ENCODE measurements around the gene CYRIA. TPM values are rescaled to one million over a fixed set of nuclear protein-coding genes. Genes with fewer than 3 reads are reported as not detected.

CYRIA gene
- polyA plus RNA-seq (ENCODE audit: insufficient read length), result 4.3 TPM

DNA sequence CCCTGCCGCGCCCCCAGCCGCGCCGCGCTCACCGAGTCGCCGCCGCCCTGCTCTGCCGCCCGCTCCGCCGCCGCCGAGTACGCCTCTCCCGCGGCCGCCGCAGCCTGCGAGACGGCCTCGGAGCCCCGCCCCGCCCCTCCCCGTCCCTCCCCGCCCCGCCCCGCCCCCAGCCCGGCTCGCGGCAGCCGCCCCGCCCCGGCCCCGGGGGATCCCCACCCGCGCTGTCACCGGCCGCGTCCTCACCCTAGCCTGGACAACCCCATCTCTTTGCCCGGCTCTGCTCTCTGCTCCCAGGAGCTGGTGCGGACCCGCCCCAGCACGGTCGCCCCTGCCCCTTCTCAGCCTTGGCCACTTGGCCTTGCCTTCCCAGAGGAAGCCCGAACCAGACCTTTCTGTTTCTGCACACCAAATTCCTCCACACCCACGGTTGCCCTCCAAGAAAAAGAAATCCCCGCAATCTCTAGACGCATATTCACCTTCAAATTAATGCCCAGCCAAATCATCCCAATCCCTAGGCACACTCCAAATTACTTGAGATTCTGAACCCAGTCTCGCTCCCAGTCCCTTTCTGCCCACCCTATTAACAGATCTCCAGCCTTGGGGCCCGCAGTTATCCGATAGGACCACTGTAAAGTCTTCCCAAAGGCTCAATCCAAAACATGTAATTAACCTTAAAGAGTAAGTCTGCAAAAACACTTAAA lies at the start of gene CYRIA:
Gene CYRIA, minus strand, starts transcription at position 87 of the 701 bp plus-strand sequence. CDS start 77,715 bp downstream, outside the sequence.
- DNase-seq, result no peak

DNA sequence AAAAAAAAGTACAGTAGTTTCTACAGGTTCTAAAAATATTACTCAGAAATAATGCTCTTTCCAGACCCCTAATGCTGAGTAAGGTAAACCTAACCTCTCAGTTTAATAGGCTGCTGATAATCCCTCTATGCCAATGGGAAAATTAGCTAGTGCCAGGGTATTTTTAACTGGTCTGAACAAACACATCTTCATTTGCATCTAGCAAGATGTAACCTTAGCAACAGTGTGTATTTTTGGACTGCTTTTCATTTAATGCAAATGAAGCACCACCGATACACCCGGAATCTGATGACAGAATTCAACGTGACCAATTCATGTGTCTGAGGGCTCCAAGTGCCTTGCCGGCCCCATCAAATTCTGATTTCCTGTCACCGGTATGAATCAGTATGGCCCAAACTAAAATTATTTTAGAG lies 47.4 kb upstream of the CYRIA start:
- no peak for DNase-seq

DNA sequence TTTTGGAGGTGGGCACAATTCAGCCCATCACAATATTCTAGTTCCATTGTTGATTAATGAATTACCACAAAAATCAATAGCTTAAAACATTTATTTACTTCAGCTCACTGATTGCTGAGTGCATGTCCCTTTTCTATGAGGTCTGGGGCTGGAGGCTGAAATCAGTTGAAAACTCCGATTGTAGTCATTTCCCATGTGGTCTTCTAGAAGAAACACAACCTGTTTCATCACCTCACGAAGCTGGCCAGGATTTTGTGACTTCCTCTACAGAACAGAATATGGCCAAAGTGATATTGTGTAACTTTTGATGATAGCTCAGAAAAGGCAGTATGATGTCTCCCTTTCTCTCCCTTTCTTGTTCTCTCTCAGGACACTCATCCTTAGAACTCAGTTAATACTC lies 44.1 kb upstream of the CYRIA start:
- no peak for DNase-seq

DNA sequence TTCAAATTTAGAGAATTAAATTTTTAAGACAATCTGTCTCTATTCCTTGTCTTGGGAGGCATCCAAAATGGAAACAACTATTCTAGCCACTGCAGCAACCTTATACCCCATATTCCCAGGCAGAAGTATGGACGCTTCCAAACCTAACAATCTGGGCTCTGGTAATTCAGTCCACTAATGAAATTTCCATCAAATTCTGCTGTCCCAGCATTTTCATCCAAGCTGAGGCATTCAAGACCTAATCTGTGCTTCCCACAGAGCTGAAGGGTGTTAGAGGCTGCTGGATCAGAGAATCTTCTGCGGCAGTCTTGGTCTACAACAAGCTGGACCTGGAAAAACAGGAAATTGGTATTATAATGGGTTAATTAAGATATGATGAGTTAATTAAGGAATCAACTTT lies 42.5 kb upstream of the CYRIA start:
- no peak for DNase-seq

DNA sequence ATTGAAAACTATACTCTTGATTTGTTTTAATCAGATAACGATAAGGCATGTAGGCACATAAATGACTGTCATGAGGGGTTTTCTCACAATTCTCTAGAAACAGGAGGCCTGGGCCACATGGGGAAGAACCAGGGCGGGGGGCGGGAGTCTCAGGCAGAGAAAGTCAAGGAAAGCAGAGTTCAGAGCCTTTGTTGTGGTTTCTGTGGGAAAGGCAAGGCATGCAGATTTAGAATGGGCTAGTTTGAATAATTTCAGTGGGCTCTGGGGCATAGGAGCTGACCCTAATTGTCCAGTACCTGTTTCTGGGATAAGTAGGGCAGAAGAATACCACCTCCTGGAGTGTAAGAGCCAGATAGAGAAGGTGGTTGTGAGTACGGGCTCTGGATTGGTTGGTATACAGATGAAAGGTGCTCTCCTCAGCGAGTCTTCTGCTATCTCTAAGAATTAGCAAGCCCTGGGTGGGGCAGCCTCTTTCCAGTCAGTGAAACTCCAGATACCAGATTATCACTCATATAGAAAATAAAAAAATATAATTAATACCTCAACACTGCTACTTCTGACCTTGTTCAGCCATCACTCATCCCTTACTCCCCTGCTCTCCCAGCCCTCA lies 41.5 kb upstream of the CYRIA start:
- DNase-seq, result no peak

DNA sequence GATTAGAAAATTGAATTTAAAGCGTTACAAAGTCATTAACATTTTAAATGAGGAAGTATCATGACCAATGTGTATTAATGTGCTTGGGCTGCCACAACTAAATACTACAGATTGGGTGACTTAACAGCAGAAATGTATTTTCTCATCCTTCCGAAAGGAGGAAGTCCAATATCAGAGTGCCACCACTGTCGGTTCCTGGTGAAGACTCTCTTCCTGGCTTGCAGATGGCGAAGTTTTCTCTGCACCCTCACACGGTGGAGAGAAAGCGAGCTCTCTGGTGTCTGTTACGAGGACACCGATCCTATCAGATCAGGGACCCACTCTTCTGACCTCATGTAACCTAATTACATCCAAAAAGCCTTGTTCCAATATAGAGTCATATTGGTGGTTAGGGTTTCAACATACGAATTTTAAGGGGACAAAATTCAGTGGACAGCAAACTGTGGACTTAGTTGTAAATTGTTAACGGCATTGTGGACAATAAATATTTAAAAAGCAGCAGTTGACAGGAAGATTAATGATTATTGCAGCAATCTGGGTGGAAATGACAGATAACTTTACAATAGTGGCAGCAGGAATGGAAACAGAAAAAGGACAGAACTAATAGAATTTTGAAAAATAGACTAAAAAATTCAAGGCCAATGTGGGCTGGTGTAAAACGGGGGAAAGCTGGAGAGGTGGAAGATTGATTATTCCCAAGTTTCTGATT lies 35.1 kb upstream of the CYRIA start:
- DNase-seq, result no peak

DNA sequence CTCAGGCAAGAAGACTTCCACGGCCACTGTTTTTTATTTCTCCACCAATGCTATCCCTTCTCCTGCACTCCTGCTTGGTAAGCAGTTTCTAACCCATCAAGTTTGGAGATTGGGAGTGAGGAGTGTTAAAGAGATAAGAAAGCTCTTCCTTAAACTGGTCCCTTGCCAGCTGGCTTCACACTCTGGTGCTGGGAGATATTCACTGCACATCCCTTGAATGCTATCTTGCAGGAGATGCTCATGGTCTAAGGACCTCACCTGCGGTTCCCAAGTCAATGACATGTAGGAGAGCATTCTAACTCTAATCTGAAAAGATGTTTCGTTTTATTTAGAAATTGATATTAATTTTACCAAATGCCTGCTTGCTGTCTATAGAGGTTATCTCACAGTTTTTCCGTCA lies 28.2 kb upstream of the CYRIA start:
- no peak for DNase-seq

DNA sequence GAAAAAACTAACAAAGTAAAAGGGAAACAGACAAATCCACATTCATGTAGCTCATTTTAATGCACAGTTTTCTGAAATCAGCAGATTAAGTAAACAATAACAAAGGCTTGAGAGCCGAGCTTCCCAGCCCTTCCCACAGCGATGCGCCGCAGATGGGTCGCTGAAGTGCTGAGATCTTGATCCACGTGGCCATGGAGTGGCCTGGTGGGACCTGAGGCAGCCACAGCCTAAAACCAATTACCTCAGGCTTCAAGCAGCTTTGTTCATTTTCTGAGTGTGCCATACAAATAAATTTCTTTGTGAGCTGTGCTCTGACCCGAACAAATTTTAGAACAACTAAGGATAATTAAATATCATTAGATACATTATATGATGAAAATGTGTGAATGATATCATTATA lies 25.6 kb upstream of the CYRIA start:
- DNase-seq, result no peak

DNA sequence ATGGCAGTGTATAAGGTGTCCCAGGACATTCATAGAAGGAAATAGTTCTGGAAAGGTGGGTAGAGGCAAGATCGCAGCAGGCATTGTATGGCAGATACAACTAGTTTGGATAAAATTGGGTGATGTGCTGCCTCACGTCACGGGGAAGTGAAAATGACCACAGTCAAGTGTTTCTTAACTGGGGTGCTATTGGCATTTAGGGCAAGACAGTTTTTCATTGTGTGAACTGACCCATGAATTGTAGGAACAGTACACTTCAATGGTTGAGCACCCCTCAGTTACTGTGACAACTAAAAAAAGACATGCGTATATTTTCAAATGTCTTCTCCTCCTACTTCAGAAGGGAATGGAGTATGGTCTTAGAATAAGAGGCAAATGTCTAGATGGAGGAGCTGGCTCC lies 22.3 kb upstream of the CYRIA start:
- DNase-seq, result no peak

DNA sequence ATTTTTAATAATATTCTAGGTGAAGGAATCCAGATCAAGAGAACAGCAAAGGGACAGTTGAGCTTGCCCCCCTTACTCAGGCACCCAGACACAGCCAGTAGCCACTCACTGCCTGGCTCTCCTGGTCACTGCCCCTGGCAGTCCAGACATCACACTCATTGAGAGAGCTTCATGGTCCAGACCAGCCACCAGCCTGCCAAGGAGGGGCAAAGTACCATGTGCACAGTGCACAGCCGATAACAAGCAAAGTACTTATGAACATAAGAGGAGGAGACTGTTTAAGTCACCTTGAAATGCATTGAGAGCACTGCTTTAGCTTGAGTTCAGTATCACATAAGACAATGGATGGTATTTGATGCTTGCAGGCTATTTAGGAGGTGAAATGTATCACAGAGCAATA lies 21.6 kb upstream of the CYRIA start:
- no peak for DNase-seq

DNA sequence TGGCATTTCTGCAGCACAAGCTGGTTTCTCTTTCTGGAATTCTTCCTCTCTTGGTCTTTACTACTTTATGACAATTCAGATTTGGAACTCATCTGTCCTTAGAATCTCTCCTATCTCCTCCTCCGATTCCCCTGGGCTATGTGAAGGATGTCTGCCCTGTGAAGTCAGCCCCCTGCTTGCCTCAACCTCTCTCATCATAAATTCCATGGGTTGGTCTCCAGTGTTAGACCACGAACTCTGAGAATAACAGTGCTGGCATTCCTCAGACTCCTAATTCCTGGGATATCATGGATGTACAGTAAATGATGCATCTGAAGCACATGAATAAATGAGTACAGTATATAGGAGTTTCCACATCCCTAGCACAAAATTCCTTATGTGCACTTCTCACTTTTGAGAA lies 21.0 kb upstream of the CYRIA start:
- no peak for DNase-seq

DNA sequence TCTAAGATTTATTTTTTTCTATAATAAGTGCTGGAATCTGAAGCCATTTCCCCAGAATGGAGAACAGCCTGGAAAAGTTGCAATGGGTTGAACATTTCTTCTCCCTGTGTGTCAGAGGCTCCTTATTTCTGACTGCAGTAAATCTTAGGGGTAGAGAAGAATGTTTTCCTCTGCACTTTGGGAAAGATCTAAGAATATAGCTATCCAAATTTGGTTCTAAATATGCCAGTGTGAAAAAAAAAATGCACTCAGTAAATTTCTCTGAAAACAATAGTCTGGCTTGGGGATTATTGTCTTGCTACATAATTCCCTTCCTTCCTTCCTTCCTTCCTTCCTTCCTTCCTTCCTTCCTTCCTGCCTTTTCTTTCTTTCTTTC lies 19.7 kb upstream of the CYRIA start:
- no peak for DNase-seq

DNA sequence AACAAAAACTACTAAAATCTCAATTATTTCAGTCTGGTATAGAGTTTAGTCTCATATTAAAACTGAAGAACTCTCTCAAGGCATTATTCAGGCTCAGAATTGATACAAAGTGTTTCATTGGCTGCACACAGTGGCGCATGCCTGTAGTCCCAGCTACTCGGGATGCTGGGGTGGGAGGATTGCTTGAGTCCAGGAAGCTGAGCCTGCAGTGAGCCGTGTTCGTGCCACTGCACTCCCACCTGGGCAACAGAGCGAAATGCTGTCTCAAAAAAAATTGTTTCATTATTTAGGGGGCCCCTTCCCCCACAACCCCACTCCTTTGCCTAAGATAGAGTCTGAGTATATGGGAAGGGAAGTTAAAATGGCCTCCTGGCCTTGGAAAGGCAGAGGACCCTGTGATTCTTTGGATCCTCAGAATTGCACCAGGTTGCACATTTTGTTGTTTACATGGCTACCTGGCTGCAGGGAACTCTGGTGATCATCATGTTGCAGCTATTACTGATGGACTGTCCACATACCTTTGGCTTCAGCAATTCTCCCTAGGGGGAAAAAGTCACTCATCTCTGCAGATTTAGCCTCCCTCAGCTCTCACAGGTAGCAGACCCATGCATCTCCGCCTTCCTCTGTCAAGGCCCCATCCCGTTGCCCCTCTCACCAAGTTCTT lies 19.2 kb upstream of the CYRIA start:
- no peak for DNase-seq

DNA sequence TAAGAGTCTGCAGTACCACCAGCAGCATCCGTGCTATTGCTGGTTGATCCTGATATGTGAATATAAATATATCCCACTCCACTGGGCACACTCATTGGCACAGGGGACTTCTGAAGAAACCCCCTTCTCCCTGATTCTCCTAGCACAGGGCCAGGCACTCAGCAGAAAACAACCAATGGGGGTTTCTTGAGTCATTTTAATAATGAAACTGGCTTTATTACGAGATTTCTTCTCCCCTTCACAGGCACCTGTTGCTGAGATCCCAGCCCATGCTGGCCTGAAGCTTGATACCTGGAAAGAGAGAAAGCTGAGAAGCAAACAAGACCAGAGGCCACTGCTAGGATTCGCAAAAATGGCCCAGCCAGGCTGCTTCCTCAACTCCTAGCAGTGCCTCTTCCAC lies 17.9 kb upstream of the CYRIA start:
- DNase-seq, result no peak

DNA sequence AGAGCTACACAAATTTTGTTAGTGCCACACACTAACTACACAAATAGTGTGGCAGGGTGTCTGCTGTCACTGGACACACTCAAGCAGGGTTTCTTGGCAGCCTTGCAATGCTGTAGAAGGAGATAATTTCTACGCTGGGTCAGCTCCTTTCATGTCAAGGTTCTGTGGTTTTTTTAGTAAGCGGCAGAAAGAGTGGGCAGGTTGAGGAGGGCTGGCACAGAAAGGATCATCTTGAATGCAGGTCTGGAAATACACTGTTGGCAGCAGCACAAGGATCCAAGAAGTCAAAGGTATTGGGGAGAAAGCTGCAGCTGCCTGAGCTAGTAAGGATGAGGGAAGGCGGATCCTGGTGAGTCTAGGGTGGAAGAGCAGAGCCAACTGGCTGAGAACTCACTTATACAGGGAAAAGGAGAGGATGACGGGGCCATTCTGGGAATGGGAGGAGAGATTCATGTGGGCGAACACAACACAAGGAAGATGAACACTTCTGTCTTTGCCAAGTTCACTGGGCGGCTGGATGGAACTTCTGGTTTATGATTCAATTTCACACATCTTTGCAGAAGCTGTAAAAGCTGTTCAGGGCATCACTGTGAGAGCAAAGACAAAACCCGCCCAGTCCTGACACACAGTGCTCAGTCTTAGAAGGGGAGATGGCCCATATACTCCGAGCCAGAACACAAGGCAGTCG lies 16.9 kb upstream of the CYRIA start:
- DNase-seq, result peak; percentile 72

DNA sequence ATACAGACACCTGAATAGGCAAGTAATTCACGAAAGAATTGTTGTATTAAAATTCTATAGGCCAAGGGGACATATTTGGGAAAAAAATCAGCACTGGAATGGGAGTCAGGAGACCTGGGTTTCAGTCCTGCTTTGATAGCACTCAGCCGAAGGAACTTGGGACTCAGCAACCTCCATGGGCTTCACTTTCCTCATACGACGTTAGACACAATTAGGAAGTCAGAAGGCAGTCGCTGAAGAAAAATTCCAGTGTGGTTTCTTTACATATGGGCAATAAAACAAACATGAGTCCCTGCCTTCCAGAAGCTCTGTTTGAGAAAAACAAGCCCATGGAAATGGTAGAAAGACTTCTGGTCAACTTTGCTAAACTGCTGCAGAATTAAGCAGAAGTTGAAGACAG lies 15.1 kb upstream of the CYRIA start:
- DNase-seq, result no peak

DNA sequence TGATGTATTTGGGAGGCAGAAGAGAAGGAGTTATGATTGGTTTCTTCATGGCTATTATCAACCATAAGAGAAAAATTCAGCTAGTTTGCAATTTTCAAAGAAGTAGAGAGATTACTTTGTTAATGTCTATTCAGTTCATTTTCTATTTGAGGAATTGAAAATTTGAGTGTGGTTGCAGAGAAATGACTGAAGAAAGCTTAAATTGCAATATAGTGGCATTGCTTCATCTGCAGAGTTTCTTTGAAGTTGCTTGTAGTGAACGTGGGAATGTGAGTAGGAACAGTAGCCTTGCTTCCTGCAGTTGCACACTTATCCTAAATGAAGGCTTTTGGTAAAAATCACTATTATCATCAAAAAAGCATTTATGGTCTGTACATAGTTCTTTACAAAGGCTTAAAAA lies 14.7 kb upstream of the CYRIA start:
- DNase-seq, result no peak

DNA sequence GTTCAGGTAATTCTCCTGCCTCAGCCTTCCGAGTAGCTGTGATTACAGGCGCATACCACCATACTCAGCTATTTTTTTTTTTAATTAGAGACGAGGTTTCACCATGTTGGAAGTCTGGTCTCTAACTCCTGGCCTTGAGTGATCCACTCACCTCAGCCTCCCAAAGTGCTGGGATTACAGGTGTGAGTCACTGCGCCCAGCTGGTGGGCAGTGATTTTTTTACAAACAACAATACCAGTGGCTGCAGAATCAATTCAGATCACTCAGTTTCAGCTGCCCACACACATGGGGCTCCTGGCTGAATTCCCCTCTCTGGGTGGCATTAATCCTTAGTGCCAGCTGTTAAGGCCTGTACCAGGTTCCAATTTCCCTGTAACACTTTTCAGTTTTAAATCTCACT lies 13.3 kb upstream of the CYRIA start:
- DNase-seq, result no peak

DNA sequence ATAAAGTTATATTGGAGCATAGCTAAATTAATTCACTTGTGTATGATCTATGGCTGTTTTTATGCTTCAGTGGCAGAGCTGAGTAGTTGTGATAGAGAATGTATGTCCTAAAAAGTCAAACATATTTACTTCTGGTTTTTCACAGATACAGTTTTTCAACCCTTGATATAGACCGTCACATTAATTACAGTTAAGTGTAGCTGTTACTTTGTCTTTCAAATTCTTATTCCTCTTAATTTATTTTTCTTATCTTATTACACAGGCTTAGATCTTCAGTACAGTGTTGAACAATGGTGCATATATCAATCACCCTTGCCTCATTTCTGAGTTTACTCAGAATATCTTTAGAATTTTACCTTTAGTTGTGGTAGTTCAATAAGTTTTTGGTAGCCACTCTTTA lies 12.2 kb upstream of the CYRIA start:
- DNase-seq, result no peak

DNA sequence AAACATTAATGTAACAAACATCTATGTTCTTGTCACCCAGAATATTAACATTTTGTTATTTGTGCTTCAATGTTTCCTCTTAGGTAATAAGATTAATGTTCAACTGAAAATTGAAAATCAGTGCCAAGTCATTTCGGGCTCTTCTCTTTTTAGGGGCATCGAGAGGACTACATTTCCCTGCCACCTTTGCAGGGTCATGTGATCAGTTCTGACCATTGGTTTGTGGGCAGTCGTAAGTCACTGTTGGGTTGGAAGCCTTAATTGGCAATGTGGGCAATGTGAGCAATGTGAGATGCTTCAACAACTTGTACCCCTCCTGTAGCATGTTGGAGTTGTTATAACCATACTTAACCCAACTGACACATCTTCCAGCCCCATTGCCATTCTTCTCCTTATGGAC lies 10.1 kb upstream of the CYRIA start:
- DNase-seq, result no peak

DNA sequence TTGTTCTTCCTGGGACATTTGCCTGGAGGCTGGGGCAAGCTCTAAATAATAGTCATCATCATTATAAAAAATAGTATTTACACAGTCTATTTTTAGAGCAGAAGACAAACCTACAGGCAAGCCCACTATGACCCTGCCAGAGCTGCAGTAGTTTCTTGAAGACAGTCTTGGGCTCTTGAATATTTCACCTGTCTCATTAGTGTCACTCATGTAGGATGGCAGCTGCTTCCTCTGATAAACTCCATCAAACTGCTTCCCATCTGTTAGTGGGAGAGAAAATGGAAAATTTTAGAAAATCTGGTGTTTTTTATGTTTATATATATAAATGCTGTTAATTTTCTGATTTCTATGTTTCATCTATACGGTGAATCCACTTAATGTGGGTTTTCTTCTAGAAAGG lies 8.5 kb upstream of the CYRIA start:
- no peak for DNase-seq

DNA sequence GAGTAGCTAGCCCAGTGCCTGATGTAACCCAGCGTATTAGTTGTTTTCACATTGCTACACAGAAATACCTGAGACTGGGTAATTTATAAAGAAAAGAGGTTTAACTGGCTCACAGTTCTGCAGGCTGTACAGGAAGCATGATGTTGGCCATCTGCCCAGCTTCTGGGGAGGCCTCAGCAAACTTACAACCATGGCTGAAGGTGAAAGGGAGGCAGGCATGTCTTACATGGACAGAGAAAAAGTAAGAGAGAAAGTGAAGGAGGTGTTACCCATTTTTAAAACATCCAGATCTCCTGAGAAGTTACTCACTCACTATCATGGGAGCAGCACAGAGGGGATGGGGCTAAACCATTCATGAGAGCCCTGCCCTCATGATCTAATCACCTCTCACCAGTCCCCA lies 6.1 kb upstream of the CYRIA start:
- DNase-seq, result no peak

DNA sequence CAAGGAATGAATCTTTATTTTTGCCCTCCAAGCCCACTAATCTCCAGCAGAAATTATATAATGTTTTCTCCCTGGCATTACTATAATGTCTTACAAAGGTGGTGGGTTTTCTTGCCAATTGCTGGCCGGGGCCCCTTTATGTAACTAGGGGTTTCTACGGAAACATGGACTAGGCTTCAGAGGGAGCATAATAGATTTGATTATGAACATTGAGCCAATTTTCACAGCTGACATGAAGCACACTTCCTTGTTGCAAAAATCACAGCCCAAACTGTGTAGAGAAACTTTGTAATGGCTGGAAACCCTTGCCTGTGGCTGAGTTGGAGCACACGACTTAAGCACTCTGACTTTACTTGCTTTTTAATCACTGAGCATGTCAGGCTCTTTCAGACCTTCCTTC lies 3.8 kb upstream of the CYRIA start:
- no peak for DNase-seq

Measured in hindlimb muscle (tissue), 1 donor.